K562 (cell line): ENCODE results near the gene CDCA5. TPM values are rescaled to one million over a fixed set of nuclear protein-coding genes. Genes with fewer than 3 reads are reported as not detected.

Experiments
- DPF2 ChIP-seq: fragments of 450-650 bp; IDR thresholded peaks from 2 replicates; pipeline ENCODE4 v1.6.1; 2016
- E2F6 ChIP-seq, 2 experiments: IDR thresholded peaks; 2 replicates each; pipeline ENCODE4 v1.6.1; 2011; ENCODE audit warnings: borderline replicate concordance in 1 of 2, control low read depth in 1 of 2, low read depth in 1 of 2, low read length in 1 of 2, mild to moderate bottlenecking in 1 of 2, mixed read lengths in 1 of 2, moderate library complexity in 1 of 2; ENCODE audit not compliant: insufficient read depth in 1 of 2, insufficient read length in 1 of 2, poor library complexity in 1 of 2, severe bottlenecking in 1 of 2; ENCODE audit errors: extremely low read depth in 1 of 2
- MXD1 ChIP-seq: fragments of 250-450 bp; sonication (Bioruptor Pico); IDR thresholded peaks from 2 replicates; pipeline ENCODE4 v1.8.0; 2021; ENCODE audit warnings: borderline replicate concordance, mild to moderate bottlenecking, moderate library complexity; ENCODE audit not compliant: poor library complexity, severe bottlenecking
- PRDM10 ChIP-seq: fragments of 450-650 bp; IDR thresholded peaks from 2 replicates; pipeline ENCODE4 v1.6.1; 2018; ENCODE audit not compliant: partially characterized antibody
- RBFOX2 ChIP-seq: fragments of 200-400 bp; formaldehyde crosslinking; IDR thresholded peaks from 2 replicates; pipeline ENCODE4 v1.6.1; 2017; ENCODE audit warnings: low read depth, mild to moderate bottlenecking, low read length, moderate library complexity
- ZNF280A ChIP-seq: fragments of 450-650 bp; IDR thresholded peaks from 2 replicates; pipeline ENCODE4 v1.6.1; 2018; ENCODE audit warnings: mild to moderate bottlenecking, low read depth; ENCODE audit not compliant: partially characterized antibody
- polyA plus RNA-seq, 8 experiments: library from polyadenylated mRNA; depleted of rRNA in 4 of 8; stranded (reverse) in 5 of 8; unstranded in 3 of 8; fragments of >200 nt; fragmentation: Nextera tagmentation in 2 of 8; fragmentation: Illumina TruSeq in 1 of 8; extraction: Ambion mirVana in 2 of 8; extraction: Trizol in 1 of 8; gene quantifications; 2 replicates each; pipeline versions ENCODE4 v1.2.1 to v1.2.3, GENCODE V29; 2011 to 2014; ENCODE audit warnings: inconsistent platforms in 1 of 8, missing spikeins in 1 of 8
- total RNA-seq, 7 experiments: library from RNA; depleted of rRNA in 6 of 7; stranded (reverse); fragments of >200 nt in 6 of 7; fragmentation: Illumina TruSeq in 2 of 7; extraction: Trizol in 2 of 7; gene quantifications; 2 replicates each; pipeline versions ENCODE4 v1.2.1 to v1.2.3, GENCODE V29; 2011 to 2021; ENCODE audit warnings: low replicate concordance in 1 of 7
- TF ChIP-seq, protein P1 (sequence below): sonication (generic); formaldehyde crosslinking; IDR thresholded peaks from 2 replicates; pipeline ENCODE4 v1.8.1; 2023; ENCODE audit warnings: mild to moderate bottlenecking, missing genetic modification reagents

Gene CDCA5
- total and polyA plus RNA-seq, 9 of the 15 experiments (the other 6 are each of a cell fraction or from before 2014, with no cell fraction given), result 18.9 to 94.3 (median 64.6) TPM

DNA sequence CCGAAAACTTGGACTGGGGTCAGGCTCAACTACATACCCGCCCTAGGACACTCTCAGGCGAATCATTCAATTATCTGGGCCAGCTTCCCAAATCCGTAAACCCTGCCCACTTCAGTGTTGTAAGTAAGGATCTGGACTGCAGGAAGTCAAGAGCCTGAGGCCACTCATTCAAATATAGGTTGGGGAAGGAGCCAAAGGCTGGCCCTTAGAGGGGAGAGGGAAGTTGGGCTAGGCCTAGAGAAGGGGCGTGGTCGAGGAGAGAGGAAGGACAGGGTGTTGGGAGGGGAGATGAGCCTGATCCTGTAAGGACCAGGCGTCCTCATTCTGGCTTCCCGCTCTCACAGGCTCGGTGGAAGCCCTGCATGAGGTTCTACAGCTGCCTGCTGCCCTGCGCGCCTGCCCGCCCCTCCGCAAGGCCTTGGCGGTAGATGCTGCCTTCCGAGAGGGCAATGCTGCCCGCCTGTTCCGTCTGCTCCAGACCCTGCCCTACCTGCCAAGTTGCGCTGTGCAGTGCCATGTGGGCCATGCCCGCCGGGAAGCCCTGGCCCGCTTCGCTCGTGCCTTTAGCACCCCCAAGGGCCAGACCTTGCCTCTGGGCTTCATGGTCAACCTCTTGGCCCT, 39.8 kb downstream of the CDCA5 start (continued):
- TF ChIP-seq ZNF280A, result no peak
- TF ChIP-seq DPF2, result no peak
- TF ChIP-seq RBFOX2, result peak; percentile 43; the same call in 1 of the 2 replicates
- TF ChIP-seq, protein P1, sequence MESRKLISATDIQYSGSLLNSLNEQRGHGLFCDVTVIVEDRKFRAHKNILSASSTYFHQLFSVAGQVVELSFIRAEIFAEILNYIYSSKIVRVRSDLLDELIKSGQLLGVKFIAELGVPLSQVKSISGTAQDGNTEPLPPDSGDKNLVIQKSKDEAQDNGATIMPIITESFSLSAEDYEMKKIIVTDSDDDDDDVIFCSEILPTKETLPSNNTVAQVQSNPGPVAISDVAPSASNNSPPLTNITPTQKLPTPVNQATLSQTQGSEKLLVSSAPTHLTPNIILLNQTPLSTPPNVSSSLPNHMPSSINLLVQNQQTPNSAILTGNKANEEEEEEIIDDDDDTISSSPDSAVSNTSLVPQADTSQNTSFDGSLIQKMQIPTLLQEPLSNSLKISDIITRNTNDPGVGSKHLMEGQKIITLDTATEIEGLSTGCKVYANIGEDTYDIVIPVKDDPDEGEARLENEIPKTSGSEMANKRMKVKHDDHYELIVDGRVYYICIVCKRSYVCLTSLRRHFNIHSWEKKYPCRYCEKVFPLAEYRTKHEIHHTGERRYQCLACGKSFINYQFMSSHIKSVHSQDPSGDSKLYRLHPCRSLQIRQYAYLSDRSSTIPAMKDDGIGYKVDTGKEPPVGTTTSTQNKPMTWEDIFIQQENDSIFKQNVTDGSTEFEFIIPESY (CRISPR knock-in tag), result peak; percentile 63; the same call in 1 of the 2 replicates
- TF ChIP-seq PRDM10, result peak; percentile 76
- no peak for TF ChIP-seq MXD1
- peak; percentile 28 to 53 for TF ChIP-seq E2F6 (IDR thresholded peaks at IDR 0.05; ENCODE audit: borderline replicate concordance in 1 of 2, extremely low read depth in 1 of 2, insufficient read depth in 1 of 2, insufficient read length in 1 of 2, low read depth in 1 of 2, low read length in 1 of 2, poor library complexity in 1 of 2, severe bottlenecking in 1 of 2)
